ENCODE data around the gene CCDC51.

Gene CCDC51

GRCh38 chr3:48418651-48419050 lies 21.3 kb downstream of the CCDC51 start (continued):
- no peak for TF ChIP-seq PATZ1 (CRISPR knock-in tag; IDR thresholded peaks at IDR 0.05; ENCODE audit: borderline replicate concordance)

- TF ChIP-seq OSR1 (CRISPR knock-in tag; IDR thresholded peaks at IDR 0.05) (no peak), CREB5 (CRISPR knock-in tag; IDR thresholded peaks at IDR 0.05; ENCODE audit: low read depth) (no peak), SNAI2 (CRISPR knock-in tag; IDR thresholded peaks at IDR 0.05) (no peak), ZFP3 (CRISPR knock-in tag; IDR thresholded peaks at IDR 0.05) (no peak), ZFP30 (CRISPR knock-in tag; IDR thresholded peaks at IDR 0.05) (no peak), PPARA (CRISPR knock-in tag; IDR thresholded peaks at IDR 0.05; ENCODE audit: borderline replicate concordance) (no peak), ARNTL (CRISPR knock-in tag; IDR thresholded peaks at IDR 0.05; ENCODE audit: borderline replicate concordance, low read depth) (no peak), ZNF70 (CRISPR knock-in tag; IDR thresholded peaks at IDR 0.05) (no peak), POU6F1 (CRISPR knock-in tag; IDR thresholded peaks at IDR 0.05; ENCODE audit: borderline replicate concordance, low read depth) (no peak), PATZ1 (CRISPR knock-in tag; IDR thresholded peaks at IDR 0.05; ENCODE audit: borderline replicate concordance) (no peak), RARB (CRISPR knock-in tag; IDR thresholded peaks at IDR 0.05) (no peak), ESRRG (CRISPR knock-in tag; IDR thresholded peaks at IDR 0.05) (no peak), TSHZ2 (CRISPR knock-in tag; IDR thresholded peaks at IDR 0.05) (no peak), ZNF8 (CRISPR knock-in tag; IDR thresholded peaks at IDR 0.05) (no peak), TOX (CRISPR knock-in tag; IDR thresholded peaks at IDR 0.05; ENCODE audit: borderline replicate concordance) (no peak), TCF4 (CRISPR knock-in tag; IDR thresholded peaks at IDR 0.05; ENCODE audit: borderline replicate concordance) (no peak)
- no peak for ATAC-seq
These were observed 21.8 kb downstream of the CCDC51 start for GRCh38 chr3:48418140-48418539.

GRCh38 chr3:48417529-48418108 lies 22.3 kb downstream of the CCDC51 start:
- ATAC-seq: no peak
- TF ChIP-seq BACH2 (CRISPR knock-in tag; IDR thresholded peaks at IDR 0.05; ENCODE audit: borderline replicate concordance): no peak
- TF ChIP-seq PATZ1 (CRISPR knock-in tag; IDR thresholded peaks at IDR 0.05; ENCODE audit: borderline replicate concordance): no peak
- TF ChIP-seq CREB5 (CRISPR knock-in tag; IDR thresholded peaks at IDR 0.05; ENCODE audit: low read depth): no peak
- TF ChIP-seq OSR1 (CRISPR knock-in tag; IDR thresholded peaks at IDR 0.05): no peak
- TF ChIP-seq PPARA (CRISPR knock-in tag; IDR thresholded peaks at IDR 0.05; ENCODE audit: borderline replicate concordance): no peak
- TF ChIP-seq ESRRG (CRISPR knock-in tag; IDR thresholded peaks at IDR 0.05): no peak
- no peak for TF ChIP-seq TOX (CRISPR knock-in tag; IDR thresholded peaks at IDR 0.05; ENCODE audit: borderline replicate concordance)
- no peak for TF ChIP-seq SNAI2 (CRISPR knock-in tag; IDR thresholded peaks at IDR 0.05)
- TF ChIP-seq ZNF8 (CRISPR knock-in tag; IDR thresholded peaks at IDR 0.05): no peak
- TF ChIP-seq GLIS3 (CRISPR knock-in tag; IDR thresholded peaks at IDR 0.05): no peak
- TF ChIP-seq ZNF565 (CRISPR knock-in tag; conservative IDR thresholded peaks at IDR 0.05; ENCODE audit: low read depth): no peak
- TF ChIP-seq TCF4 (CRISPR knock-in tag; IDR thresholded peaks at IDR 0.05; ENCODE audit: borderline replicate concordance): no peak
- no peak for TF ChIP-seq ZC3H10 (CRISPR knock-in tag; IDR thresholded peaks at IDR 0.05)
- TF ChIP-seq TSHZ2 (CRISPR knock-in tag; IDR thresholded peaks at IDR 0.05): no peak
- TF ChIP-seq ISL1 (CRISPR knock-in tag; IDR thresholded peaks at IDR 0.05): no peak

All from SK-N-SH treated with all-trans-retinoic acid at 6 μM for 48 hours (cell line).